Stimulated activated effector memory CD8-positive, alpha-beta T cell treated with anti-CD3 and anti-CD28 coated beads, Interleukin-12 subunit alpha, Interleukin-12 subunit beta, amount 100 ng/mL, for 72 hours (primary cell): Measurements from ENCODE around the gene RASGEF1C.
A peak's percentile ranks its signal among the peaks of the same experiment; 100 is the strongest.

ENCODE experiments used
- ATAC-seq: fragments of 150-1000 bp; cut with Tn5 transposase; 2 replicates; pipeline ENCODE4 v1.10.0; 2021
- DNase-seq, 2 donors: peaks; one replicate each; pipeline ENCODE4 v3.0.0; 2021 to 2022; ENCODE audit warnings: low spot score in 2 of 2
- H3K27ac Mint-ChIP-seq: one replicate; pipeline ENCODE4 v1.8.0; 2022; ENCODE audit warnings: mild to moderate bottlenecking, mixed read lengths
- H3K36me3 Mint-ChIP-seq: one replicate; pipeline ENCODE4 v1.8.0; 2022; ENCODE audit warnings: mild to moderate bottlenecking, mixed read lengths
- H3K4me1 Mint-ChIP-seq: one replicate; pipeline ENCODE4 v1.8.0; 2022; ENCODE audit warnings: mixed read lengths
- H3K4me3 Mint-ChIP-seq: one replicate; pipeline ENCODE4 v1.8.0; 2022; ENCODE audit warnings: mild to moderate bottlenecking, mixed read lengths
- H3K9me3 Mint-ChIP-seq: one replicate; pipeline ENCODE4 v1.8.0; 2022; ENCODE audit warnings: mixed read lengths

Gene RASGEF1C

DNA sequence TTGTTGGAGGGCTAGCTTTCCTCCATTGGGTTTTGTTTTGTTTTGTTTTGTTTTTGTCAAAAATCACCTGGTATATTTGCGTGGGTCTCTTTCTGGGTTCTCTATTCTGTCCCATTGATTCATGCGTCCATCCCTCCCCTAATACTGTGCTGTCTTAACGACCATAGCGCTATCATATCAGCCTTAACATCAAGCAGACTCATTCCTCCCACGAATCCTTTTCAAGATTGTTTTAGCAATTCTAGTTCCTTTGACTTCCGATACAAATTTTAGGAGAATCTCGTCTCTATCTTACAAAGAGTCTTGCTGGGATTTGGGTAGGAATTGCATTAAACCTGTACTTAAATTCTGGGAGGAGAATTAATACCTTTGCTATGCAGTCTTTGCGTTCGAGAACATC is 106.4 kb downstream of the RASGEF1C start:
- no peak overlapping the region for H3K27ac Mint-ChIP-seq
- no peaks in the 10 kb centered on the region for H3K4me1 Mint-ChIP-seq
- no peaks in the 10 kb centered on the region for H3K36me3 Mint-ChIP-seq
- no peak for ATAC-seq
- no peak for DNase-seq
- peaks cover 13% of the 10 kb centered on the region for H3K9me3 Mint-ChIP-seq
- no peak overlapping the region for H3K4me3 Mint-ChIP-seq

GRCh38 chr5:180101451-180102105 is 107.4 kb downstream of the RASGEF1C start:
- Mint-ChIP-seq H3K36me3 (peaks cover 5% of the 10 kb centered on the region), H3K4me3 (no peak overlapping the region), H3K27ac (no peak overlapping the region), H3K4me1 (no peaks in the 10 kb centered on the region), H3K9me3 (peaks cover 5% of the 10 kb centered on the region)
- ATAC-seq (no peak), DNase-seq (no peak)

DNA sequence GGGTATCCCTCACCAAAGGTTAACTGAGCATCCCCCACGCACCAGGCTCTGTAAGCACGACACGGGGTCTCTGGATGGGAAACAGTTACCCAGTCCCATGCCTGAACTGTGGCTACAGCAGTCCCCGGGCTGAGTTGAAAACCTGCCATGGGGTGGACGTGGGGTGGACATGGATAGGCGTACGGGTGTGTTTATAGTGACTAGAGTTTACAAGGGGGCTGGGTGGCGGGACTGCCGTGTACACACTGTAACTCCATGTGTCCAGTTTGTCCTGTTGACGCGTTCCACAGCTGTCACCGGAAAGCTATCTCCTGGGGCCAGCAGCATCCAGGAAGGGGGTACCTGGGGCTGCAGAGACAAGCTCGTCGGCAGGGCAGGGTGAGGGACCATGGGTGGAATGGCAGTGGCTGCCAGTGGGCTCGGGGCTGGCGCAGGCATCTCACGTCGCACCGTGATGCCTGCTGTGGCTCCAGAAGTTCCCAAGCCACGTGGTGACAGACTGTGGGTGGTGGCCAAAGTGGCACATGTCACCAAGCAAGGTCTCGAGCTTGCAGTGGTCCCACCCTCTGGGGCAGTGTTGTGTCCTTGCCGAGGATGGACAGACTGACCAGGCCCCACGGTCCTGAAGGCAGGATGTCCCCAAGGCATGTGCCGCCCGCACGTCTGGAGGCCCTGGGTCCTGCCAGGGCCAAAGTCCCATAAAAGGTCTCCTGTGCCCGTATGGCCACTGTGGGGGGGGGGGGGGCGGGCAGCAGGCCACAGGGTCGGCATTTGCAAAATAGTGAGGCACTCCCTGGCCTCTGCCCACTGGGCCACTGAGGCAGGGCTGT is 108.2 kb downstream of the RASGEF1C start:
- Mint-ChIP-seq H3K27ac (no peak overlapping the region), H3K36me3 (peaks cover 5% of the 10 kb centered on the region), H3K9me3 (no peaks in the 10 kb centered on the region), H3K4me3 (no peak overlapping the region), H3K4me1 (no peaks in the 10 kb centered on the region)
- ATAC-seq = no peak
- no peak for DNase-seq

- H3K27ac Mint-ChIP-seq = no peak overlapping the region
- ATAC-seq (no peak), DNase-seq (no peak)
- H3K36me3 Mint-ChIP-seq = peaks cover 5% of the 10 kb centered on the region
- no peak overlapping the region for H3K4me3 Mint-ChIP-seq
- no peaks in the 10 kb centered on the region for H3K9me3 Mint-ChIP-seq
- H3K4me1 Mint-ChIP-seq = no peaks in the 10 kb centered on the region
Measured at GRCh38 chr5:180099733-180100611, 109.0 kb downstream of the RASGEF1C start.

- Mint-ChIP-seq H3K4me1 (no peaks in the 10 kb centered on the region), H3K27ac (no peak overlapping the region), H3K9me3 (no peaks in the 10 kb centered on the region), H3K4me3 (no peak overlapping the region), H3K36me3 (peaks cover 5% of the 10 kb centered on the region)
- DNase-seq (no peak), ATAC-seq (no peak)
Measured at GRCh38 chr5:180098991-180099732, 109.8 kb downstream of the RASGEF1C start.

- H3K4me3 Mint-ChIP-seq = no peak overlapping the region
- no peaks in the 10 kb centered on the region for H3K9me3 Mint-ChIP-seq
- no peak overlapping the region for H3K27ac Mint-ChIP-seq
- ATAC-seq (no peak), DNase-seq (no peak)
- H3K4me1 Mint-ChIP-seq = no peaks in the 10 kb centered on the region
- H3K36me3 Mint-ChIP-seq = peaks cover 5% of the 10 kb centered on the region
Measured at GRCh38 chr5:180098526-180098925, 110.5 kb downstream of the RASGEF1C start.

DNA sequence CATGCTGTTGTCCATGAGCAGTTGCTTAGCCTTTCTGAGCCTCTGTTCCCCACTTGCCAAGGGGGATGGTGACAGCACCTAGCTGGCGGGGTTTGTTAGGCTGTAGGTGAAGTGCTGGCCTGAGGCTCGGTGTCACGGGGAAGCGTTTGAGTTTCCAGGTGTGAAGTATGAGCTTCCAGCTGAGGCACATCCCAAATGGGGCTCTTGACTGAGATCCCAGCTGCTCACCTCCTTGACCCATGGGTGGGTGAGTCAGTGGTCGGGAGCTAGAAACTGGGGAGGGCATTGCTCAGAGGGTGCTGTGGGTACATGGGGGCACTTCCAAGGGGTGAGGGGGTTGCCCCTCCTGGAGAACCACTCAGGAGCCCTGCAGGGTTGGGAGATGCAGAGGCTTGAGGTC is 111.1 kb downstream of the RASGEF1C start:
- ATAC-seq = no peak
- DNase-seq = no peak
- no peak overlapping the region for H3K27ac Mint-ChIP-seq
- peaks cover 5% of the 10 kb centered on the region for H3K36me3 Mint-ChIP-seq
- no peak overlapping the region for H3K4me3 Mint-ChIP-seq
- H3K9me3 Mint-ChIP-seq = no peaks in the 10 kb centered on the region
- H3K4me1 Mint-ChIP-seq = no peaks in the 10 kb centered on the region

- peaks cover 5% of the 10 kb centered on the region for H3K36me3 Mint-ChIP-seq
- H3K4me1 Mint-ChIP-seq = no peaks in the 10 kb centered on the region
- H3K27ac Mint-ChIP-seq = peak overlapping the region; percentile 46
- no peaks in the 10 kb centered on the region for H3K9me3 Mint-ChIP-seq
- ATAC-seq (no peak), DNase-seq (no peak)
- no peak overlapping the region for H3K4me3 Mint-ChIP-seq
Measured at GRCh38 chr5:180097163-180097894, 111.7 kb downstream of the RASGEF1C start.

- no peak for ATAC-seq
- no peak for DNase-seq
- Mint-ChIP-seq H3K4me1 (no peaks in the 10 kb centered on the region), H3K36me3 (peaks cover 5% of the 10 kb centered on the region), H3K9me3 (no peaks in the 10 kb centered on the region), H3K27ac (no peak overlapping the region), H3K4me3 (no peak overlapping the region)
Measured at GRCh38 chr5:180096616-180097015, 112.4 kb downstream of the RASGEF1C start.

GRCh38 chr5:180095545-180095944 is 113.5 kb downstream of the RASGEF1C start:
- Mint-ChIP-seq H3K9me3 (no peaks in the 10 kb centered on the region), H3K4me1 (no peaks in the 10 kb centered on the region)
- ATAC-seq = no peak

DNA sequence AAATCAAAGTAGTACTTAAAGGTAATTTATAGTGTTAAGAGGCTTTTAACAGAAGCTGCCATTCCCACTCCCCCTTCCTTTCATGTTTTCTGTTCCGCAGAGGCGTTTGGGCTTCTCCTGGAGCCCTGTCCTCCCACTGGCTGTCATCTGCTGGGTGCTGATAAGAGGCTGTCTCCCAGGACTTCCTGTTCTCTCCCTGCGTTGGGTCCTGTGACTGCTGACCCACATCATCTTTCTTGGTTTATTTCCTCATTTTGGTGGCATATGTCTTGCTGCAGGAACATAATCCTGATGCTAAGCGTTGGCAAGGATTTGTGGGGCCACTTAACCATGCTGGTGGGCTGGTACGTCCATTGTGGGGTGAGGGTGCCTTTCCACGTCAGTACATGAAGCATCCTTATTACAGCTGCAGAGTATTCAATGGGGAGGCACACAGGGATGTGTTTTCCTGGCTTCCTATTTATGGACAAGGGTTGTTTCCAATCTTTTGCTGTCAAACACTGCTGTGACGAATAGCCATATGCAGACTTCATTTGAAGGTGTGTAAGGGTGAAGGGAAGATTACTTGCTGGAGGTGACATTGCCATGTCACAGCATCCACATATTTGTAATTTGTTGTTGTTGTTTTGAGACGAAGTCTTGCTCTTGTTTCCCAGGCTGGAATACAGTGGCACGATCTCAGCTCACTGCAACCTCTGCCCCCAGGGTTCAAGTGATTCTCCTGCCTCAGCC is 115.2 kb downstream of the RASGEF1C start:
- Mint-ChIP-seq H3K9me3 (no peaks in the 10 kb centered on the region), H3K4me3 (no peak overlapping the region), H3K36me3 (peaks cover 5% of the 10 kb centered on the region), H3K4me1 (peaks cover 6% of the 10 kb centered on the region), H3K27ac (no peak overlapping the region)
- DNase-seq (no peak), ATAC-seq (no peak)

More at GRCh38 chr5:180095545-180095944, 113.5 kb downstream of the RASGEF1C start:
- peaks cover 5% of the 10 kb centered on the region for H3K36me3 Mint-ChIP-seq
- no peak for DNase-seq
- H3K4me3 Mint-ChIP-seq = no peak overlapping the region
- H3K27ac Mint-ChIP-seq = no peak overlapping the region

- Mint-ChIP-seq H3K27ac (peak overlapping the region; percentile 74), H3K4me1 (peaks cover 6% of the 10 kb centered on the region), H3K9me3 (no peaks in the 10 kb centered on the region), H3K4me3 (no peak overlapping the region), H3K36me3 (peaks cover 5% of the 10 kb centered on the region)
- DNase-seq = no peak
- ATAC-seq = no peak
Measured at GRCh38 chr5:180093241-180093640, 115.8 kb downstream of the RASGEF1C start.

DNA sequence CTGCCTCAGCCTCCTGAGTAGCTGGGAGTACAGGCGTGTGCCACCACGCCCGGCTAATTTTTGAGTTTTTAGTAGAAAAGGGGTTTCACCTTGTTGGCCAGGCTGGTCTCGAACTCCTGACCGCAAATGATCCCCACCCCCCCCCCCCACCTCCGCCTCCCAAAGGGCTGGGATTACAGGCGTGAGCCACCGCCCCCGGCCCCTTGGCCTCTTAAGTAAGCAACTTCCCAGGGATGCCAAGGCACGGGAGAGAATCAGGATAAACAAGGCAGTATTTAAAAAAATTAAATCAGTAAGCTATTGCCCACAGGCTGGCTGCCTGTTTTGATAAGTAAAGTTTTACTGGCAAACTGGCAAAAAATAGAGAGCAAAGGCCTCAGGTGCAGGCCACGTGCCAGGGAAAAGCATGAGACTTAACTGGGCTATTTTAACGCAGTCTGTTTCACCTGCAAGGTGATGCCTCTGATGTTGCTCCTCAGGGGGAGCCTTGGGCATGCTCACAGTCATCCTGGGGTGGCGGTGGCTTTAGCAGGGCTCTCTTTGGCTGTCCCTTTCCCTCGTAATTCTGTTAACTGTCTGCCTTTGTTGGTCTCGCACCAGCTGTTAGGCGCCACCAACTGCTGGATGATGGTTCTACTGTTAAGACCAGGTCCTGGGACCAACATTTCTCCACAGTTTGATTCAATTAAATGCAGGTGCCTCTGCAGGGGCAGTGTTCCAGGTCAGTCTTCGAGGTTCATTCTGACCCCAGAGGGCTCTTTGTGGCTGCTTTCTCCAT is 118.1 kb downstream of the RASGEF1C start:
- ATAC-seq (no peak), DNase-seq (no peak)
- Mint-ChIP-seq H3K4me1 (peaks cover 8% of the 10 kb centered on the region), H3K4me3 (peak overlapping the region; percentile 80), H3K9me3 (no peaks in the 10 kb centered on the region), H3K36me3 (no peaks in the 10 kb centered on the region), H3K27ac (no peak overlapping the region)
